ENCODE results near the gene MBNL2. TPM values are rescaled to one million over a fixed set of nuclear protein-coding genes. Genes with fewer than 3 reads are reported as not detected.

The MBNL2 gene, protein sequence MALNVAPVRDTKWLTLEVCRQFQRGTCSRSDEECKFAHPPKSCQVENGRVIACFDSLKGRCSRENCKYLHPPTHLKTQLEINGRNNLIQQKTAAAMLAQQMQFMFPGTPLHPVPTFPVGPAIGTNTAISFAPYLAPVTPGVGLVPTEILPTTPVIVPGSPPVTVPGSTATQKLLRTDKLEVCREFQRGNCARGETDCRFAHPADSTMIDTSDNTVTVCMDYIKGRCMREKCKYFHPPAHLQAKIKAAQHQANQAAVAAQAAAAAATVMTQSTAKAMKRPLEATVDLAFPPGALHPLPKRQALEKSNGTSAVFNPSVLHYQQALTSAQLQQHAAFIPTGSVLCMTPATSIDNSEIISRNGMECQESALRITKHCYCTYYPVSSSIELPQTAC
- 10 to 100 TPM; 15.8 to 16.1 TPM for total RNA-seq

GRCh38 chr13:97221989-97222700 lies at the start of gene MBNL2:
Gene MBNL2 (plus strand): TSS chr13:97222333. CDS start chr13:97276236, 53,903 bp downstream.
- DNase-seq (peak; percentile 92), ATAC-seq (peak; percentile 95)
- POLR2A ChIA-PET, result interaction anchor here (0.8 to 1.5 kb wide), 5 partner anchors 10 to 211 kb away, joined by 3 to 6 read pairs (median 5); no protein-coding TSS in a partner anchor
- intact Hi-C loops (cut with micrococcal nuclease), result loop anchor here (10.0 kb wide), 3 partner anchors 73 to 213 kb away; partner anchors contain the start of gene RAP2A
- peaks cover 29% of the 10 kb centered on the region for H3K4me1 Mint-ChIP-seq (ENCODE audit: low read depth)
- no peak for TF ChIP-seq CTCF (IDR thresholded peaks at IDR 0.05)
- CTCF ChIA-PET, result interaction anchor here (0.9 to 4.0 kb wide), 9 partner anchors 9 to 211 kb away, joined by 3 to 37 read pairs (median 6); no protein-coding TSS in a partner anchor
- H3K27me3 Mint-ChIP-seq, result no peaks in the 10 kb centered on the region
- no peaks in the 10 kb centered on the region for H3K9me3 Mint-ChIP-seq
- H3K27ac Mint-ChIP-seq, result peak within 1 kb of the TSS; percentile 92
- H3K36me3 Mint-ChIP-seq (ENCODE audit: low read depth), result no peaks in the 10 kb centered on the region
- H3K4me3 Mint-ChIP-seq, result peak within 1 kb of the TSS; percentile 79

DNA sequence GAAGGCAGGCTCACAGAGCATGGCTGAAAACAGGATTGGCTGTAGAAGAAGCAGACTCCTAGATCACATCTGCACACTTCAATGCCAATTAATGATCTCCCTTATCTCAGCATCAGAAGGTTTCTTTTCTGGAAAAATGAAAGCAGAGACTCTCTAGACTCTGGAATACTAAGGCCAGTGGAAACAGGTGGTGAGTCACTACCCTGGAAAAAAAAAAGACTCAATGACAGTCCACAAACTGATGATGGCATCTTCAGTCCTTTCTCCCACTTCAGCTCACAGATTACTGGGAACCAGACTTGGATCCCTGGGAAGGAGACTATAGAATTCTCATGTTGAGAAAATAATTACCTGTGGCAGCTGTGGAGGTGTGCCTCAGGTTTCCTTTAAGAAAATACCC lies 47.5 kb upstream of the MBNL2 start:
- no peaks in the 10 kb centered on the region for H3K9me3 Mint-ChIP-seq
- intact Hi-C loops (cut with micrococcal nuclease), result no loop called here
- no peak for DNase-seq
- POLR2A ChIA-PET, result no interaction called here
- CTCF ChIA-PET, result no interaction called here
- H3K27me3 Mint-ChIP-seq, result no peaks in the 10 kb centered on the region
- no peak overlapping the region for H3K4me3 Mint-ChIP-seq
- no peaks in the 10 kb centered on the region for H3K36me3 Mint-ChIP-seq (ENCODE audit: low read depth)
- H3K27ac Mint-ChIP-seq, result no peak overlapping the region
- ATAC-seq, result no peak
- H3K4me1 Mint-ChIP-seq (ENCODE audit: low read depth), result peaks cover 3% of the 10 kb centered on the region
- TF ChIP-seq CTCF (IDR thresholded peaks at IDR 0.05), result no peak

GRCh38 chr13:97175041-97175440 lies 47.1 kb upstream of the MBNL2 start:
- Mint-ChIP-seq H3K4me3 (no peak overlapping the region), H3K36me3 (ENCODE audit: low read depth) (no peaks in the 10 kb centered on the region), H3K4me1 (ENCODE audit: low read depth) (peaks cover 3% of the 10 kb centered on the region), H3K9me3 (no peaks in the 10 kb centered on the region), H3K27ac (no peak overlapping the region), H3K27me3 (no peaks in the 10 kb centered on the region)
- ChIA-PET POLR2A (no interaction called here), CTCF (no interaction called here)
- intact Hi-C loops (cut with micrococcal nuclease), result no loop called here
- DNase-seq (no peak), ATAC-seq (no peak)
- no peak for TF ChIP-seq CTCF (IDR thresholded peaks at IDR 0.05)

- no peaks in the 10 kb centered on the region for H3K9me3 Mint-ChIP-seq
- TF ChIP-seq CTCF (IDR thresholded peaks at IDR 0.05), result no peak
- ChIA-PET POLR2A (no interaction called here), CTCF (interaction anchor here (0.9 kb wide), 1 partner anchor 70 kb away, joined by 3 read pairs; no protein-coding TSS in a partner anchor)
- H3K27ac Mint-ChIP-seq, result no peak overlapping the region
- no peak overlapping the region for H3K4me3 Mint-ChIP-seq
- peaks cover 3% of the 10 kb centered on the region for H3K4me1 Mint-ChIP-seq (ENCODE audit: low read depth)
- intact Hi-C loops (cut with micrococcal nuclease), result no loop called here
- no peaks in the 10 kb centered on the region for H3K36me3 Mint-ChIP-seq (ENCODE audit: low read depth)
- peaks cover 2% of the 10 kb centered on the region for H3K27me3 Mint-ChIP-seq
- ATAC-seq (no peak), DNase-seq (no peak)
Observed at GRCh38 chr13:97179501-97179900, 42.6 kb upstream of the MBNL2 start.
